ENCODE results near the gene MTUS2.
"Not testable (repeated sequence)": the region's sequence is repeated elsewhere in the genome, so short reads cannot be mapped to it uniquely, and the experiment has no call there.

The MTUS2 gene

GRCh38 chr13:29382021-29382420, 561.9 kb downstream of the MTUS2 start:
- H3K4me3 ChIP-seq (ENCODE audit: low read depth, low read length) = no peak overlapping the region

GRCh38 chr13:29383476-29383875, 563.3 kb downstream of the MTUS2 start:
- no peak overlapping the region for H3K4me3 ChIP-seq (ENCODE audit: low read depth, low read length)
- no peak for TF ChIP-seq CTCF (IDR thresholded peaks at IDR 0.05; ENCODE audit: borderline replicate concordance, insufficient read depth, low read depth, low read length)

More at GRCh38 chr13:29382021-29382420, 561.9 kb downstream of the MTUS2 start:
- TF ChIP-seq CTCF (IDR thresholded peaks at IDR 0.05; ENCODE audit: borderline replicate concordance, insufficient read depth, low read depth, low read length) = no peak

- no peak overlapping the region for H3K4me3 ChIP-seq (ENCODE audit: low read depth, low read length)
- no peak for TF ChIP-seq CTCF (IDR thresholded peaks at IDR 0.05; ENCODE audit: borderline replicate concordance, insufficient read depth, low read depth, low read length)
These were observed 564.3 kb downstream of the MTUS2 start for GRCh38 chr13:29384466-29384865.

- no peak overlapping the region for H3K4me3 ChIP-seq (ENCODE audit: low read depth, low read length)
- no peak for TF ChIP-seq CTCF (IDR thresholded peaks at IDR 0.05; ENCODE audit: borderline replicate concordance, insufficient read depth, low read depth, low read length)
These were observed 564.7 kb downstream of the MTUS2 start for GRCh38 chr13:29384871-29385270.

GRCh38 chr13:29386246-29386645, 566.1 kb downstream of the MTUS2 start:
- TF ChIP-seq CTCF (IDR thresholded peaks at IDR 0.05; ENCODE audit: borderline replicate concordance, insufficient read depth, low read depth, low read length) = no peak
- H3K4me3 ChIP-seq (ENCODE audit: low read depth, low read length) = no peak overlapping the region

GRCh38 chr13:29390598-29390997, 570.5 kb downstream of the MTUS2 start:
- not testable (repeated sequence) for H3K4me3 ChIP-seq (ENCODE audit: low read depth, low read length)

- H3K4me3 ChIP-seq (ENCODE audit: low read depth, low read length) = no peak overlapping the region
- no peak for TF ChIP-seq CTCF (IDR thresholded peaks at IDR 0.05; ENCODE audit: borderline replicate concordance, insufficient read depth, low read depth, low read length)
These were observed 576.3 kb downstream of the MTUS2 start for GRCh38 chr13:29396446-29396845.

GRCh38 chr13:29397265-29397664, 577.1 kb downstream of the MTUS2 start:
- no peak for TF ChIP-seq CTCF (IDR thresholded peaks at IDR 0.05; ENCODE audit: borderline replicate concordance, insufficient read depth, low read depth, low read length)
- no peak overlapping the region for H3K4me3 ChIP-seq (ENCODE audit: low read depth, low read length)
